Measurements from ENCODE around the gene TMEM163. TPM values are rescaled to one million over a fixed set of nuclear protein-coding genes. Genes with fewer than 3 reads are reported as not detected.

The TMEM163 gene
- total and polyA plus RNA-seq, 2 of the 13 experiments (the other 11 are each of a cell fraction or from before 2014, with no cell fraction given): 0.05 TPM; not detected in 1

- H3K27me3 ChIP-seq (ENCODE audit: control insufficient read depth in 1 of 2, insufficient read depth in 2 of 2, low read length in 2 of 2): peaks cover 0 to 3% of the 10 kb centered on the region in 2 experiments; a peak in 1 of 5 replicates
- 8% methylated on average over 5 of the region's 5 CpGs for WGBS (ENCODE audit: low lambda C conversion rate)
- no peaks in the 10 kb centered on the region for H4K20me1 ChIP-seq (ENCODE audit: insufficient read depth, low read length)
- ChIA-PET CTCF (ENCODE audit: low intra/inter-chr PET ratio, low total read pairs) (no interaction called here), POLR2A (no interaction called here)
- no peaks in the 10 kb centered on the region for H3K9me3 ChIP-seq (ENCODE audit: low read length)
- H3K27ac ChIP-seq (ENCODE audit: extremely low read length, insufficient read depth, low read length): no peak overlapping the region
- no TSS peak for BruUV-seq (replicated peaks)
- in situ Hi-C loops (cut with HindIII; ENCODE audit: extremely low pct_ligation_motif_present, low pct_unique_long_range_greater_than_20kb) (no loop called here), intact Hi-C loops (cut with micrococcal nuclease; ENCODE audit: unreplicated experiment) (no loop called here)
- H3K79me2 ChIP-seq (ENCODE audit: insufficient read depth, low read length): no peaks in the 10 kb centered on the region
- FAIRE-seq: no peak
- ATAC-seq: no peak
- H3K4me1 ChIP-seq (ENCODE audit: insufficient read depth, low read length): no peaks in the 10 kb centered on the region
- H2AFZ ChIP-seq (ENCODE audit: low read length): no peak overlapping the region
- no peak overlapping the region for H3K9ac ChIP-seq (ENCODE audit: insufficient read depth, low read depth, low read length)
- no peak overlapping the region for H3K4me2 ChIP-seq (ENCODE audit: low read depth, low read length)
- no peak overlapping the region for H3K4me3 ChIP-seq (replicated peaks in 1 of 3; ENCODE audit: insufficient read depth in 1 of 3, low read depth in 2 of 3, low read length in 3 of 3)
- DNase-seq (ENCODE audit: low spot score): no peak
- H3K36me3 ChIP-seq (replicated peaks in 1 of 2; ENCODE audit: control insufficient read depth in 1 of 2, insufficient read depth in 2 of 2, low read length in 2 of 2): no peaks in the 10 kb centered on the region
- TF ChIP-seq HMG20B (CRISPR knock-in tag; conservative IDR thresholded peaks at IDR 0.05) (no peak), POLR2AphosphoS2 (IDR thresholded peaks at IDR 0.05; ENCODE audit: low read depth, low read length) (no peak), RELA (CRISPR knock-in tag; IDR thresholded peaks at IDR 0.05) (no peak), PPARG (CRISPR knock-in tag; conservative IDR thresholded peaks at IDR 0.05) (no peak), ZMYM3 (CRISPR knock-in tag; IDR thresholded peaks at IDR 0.05) (no peak), ATAD3A (CRISPR knock-in tag; IDR thresholded peaks at IDR 0.05) (no peak), NKX3-1 (CRISPR knock-in tag; IDR thresholded peaks at IDR 0.05) (no peak), TCF7 (IDR thresholded peaks at IDR 0.05; ENCODE audit: low read depth) (no peak), KAT7 (CRISPR knock-in tag; IDR thresholded peaks at IDR 0.05; ENCODE audit: borderline replicate concordance) (no peak), ZBTB21 (CRISPR knock-in tag; IDR thresholded peaks at IDR 0.05) (no peak)
- TF ChIP-seq, protein P1, sequence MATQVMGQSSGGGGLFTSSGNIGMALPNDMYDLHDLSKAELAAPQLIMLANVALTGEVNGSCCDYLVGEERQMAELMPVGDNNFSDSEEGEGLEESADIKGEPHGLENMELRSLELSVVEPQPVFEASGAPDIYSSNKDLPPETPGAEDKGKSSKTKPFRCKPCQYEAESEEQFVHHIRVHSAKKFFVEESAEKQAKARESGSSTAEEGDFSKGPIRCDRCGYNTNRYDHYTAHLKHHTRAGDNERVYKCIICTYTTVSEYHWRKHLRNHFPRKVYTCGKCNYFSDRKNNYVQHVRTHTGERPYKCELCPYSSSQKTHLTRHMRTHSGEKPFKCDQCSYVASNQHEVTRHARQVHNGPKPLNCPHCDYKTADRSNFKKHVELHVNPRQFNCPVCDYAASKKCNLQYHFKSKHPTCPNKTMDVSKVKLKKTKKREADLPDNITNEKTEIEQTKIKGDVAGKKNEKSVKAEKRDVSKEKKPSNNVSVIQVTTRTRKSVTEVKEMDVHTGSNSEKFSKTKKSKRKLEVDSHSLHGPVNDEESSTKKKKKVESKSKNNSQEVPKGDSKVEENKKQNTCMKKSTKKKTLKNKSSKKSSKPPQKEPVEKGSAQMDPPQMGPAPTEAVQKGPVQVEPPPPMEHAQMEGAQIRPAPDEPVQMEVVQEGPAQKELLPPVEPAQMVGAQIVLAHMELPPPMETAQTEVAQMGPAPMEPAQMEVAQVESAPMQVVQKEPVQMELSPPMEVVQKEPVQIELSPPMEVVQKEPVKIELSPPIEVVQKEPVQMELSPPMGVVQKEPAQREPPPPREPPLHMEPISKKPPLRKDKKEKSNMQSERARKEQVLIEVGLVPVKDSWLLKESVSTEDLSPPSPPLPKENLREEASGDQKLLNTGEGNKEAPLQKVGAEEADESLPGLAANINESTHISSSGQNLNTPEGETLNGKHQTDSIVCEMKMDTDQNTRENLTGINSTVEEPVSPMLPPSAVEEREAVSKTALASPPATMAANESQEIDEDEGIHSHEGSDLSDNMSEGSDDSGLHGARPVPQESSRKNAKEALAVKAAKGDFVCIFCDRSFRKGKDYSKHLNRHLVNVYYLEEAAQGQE (IDR thresholded peaks at IDR 0.05; ENCODE audit: borderline replicate concordance in 1 of 2, low read depth in 1 of 2, low read length in 2 of 2): no peak
These were observed 70.2 kb downstream of the TMEM163 start for GRCh38 chr2:134648586-134648985.

Data from HepG2 (cell line).